Transverse colon (tissue), 4 donors: ENCODE data around the gene CACNA1C.

ENCODE experiments used
- CTCF ChIP-seq, 5 experiments: fragments of 200-600 bp in 3 of 5; fragments of 450-650 bp in 2 of 5; sonication (generic) in 3 of 5; IDR thresholded peaks; 1 replicate in 2 of 5; 2 replicates in 3 of 5; pipeline ENCODE4 v1.5.1; 2016 to 2017; ENCODE audit warnings: antibody characterized with exemption in 5 of 5, inconsistent platforms in 3 of 5, mild to moderate bottlenecking in 2 of 5, moderate library complexity in 1 of 5
- POLR2A ChIP-seq: fragments of 450-650 bp; IDR thresholded peaks from one replicate; pipeline ENCODE4 v1.6.1; 2016; ENCODE audit warnings: antibody characterized with exemption, mild to moderate bottlenecking, moderate library complexity
- POLR2AphosphoS5 ChIP-seq, 3 donors: sonication (generic); formaldehyde crosslinking; IDR thresholded peaks; one replicate each; pipeline ENCODE4 v1.6.1; 2016; ENCODE audit warnings: antibody characterized with exemption in 3 of 3

GRCh38 chr12:2567711-2568110, 514.9 kb downstream of the CACNA1C start:
- TF ChIP-seq CTCF (IDR thresholded peaks at IDR 0.05): no peak
- TF ChIP-seq POLR2AphosphoS5 (IDR thresholded peaks at IDR 0.05): no peak
- TF ChIP-seq POLR2A: no peak
